OCI-LY1 (cell line): Measurements from ENCODE around the gene SIX2.

Experiments
- EZH2 ChIP-seq: fragments of 200-600 bp; sonication (generic), shearing (Covaris generic); IDR thresholded peaks from 2 replicates; pipeline ENCODE4 v1.8.0; 2017; ENCODE audit warnings: borderline replicate concordance, mixed run types, mild to moderate bottlenecking, antibody characterized with exemption, low read length, moderate library complexity, mixed read lengths
- TF ChIP-seq, protein P1 (sequence below): fragments of 200-600 bp; sonication (generic), shearing (Covaris generic); IDR thresholded peaks from 2 replicates; pipeline ENCODE4 v1.5.1; 2017; ENCODE audit warnings: mild to moderate bottlenecking, antibody characterized with exemption, low read length, moderate library complexity, mixed read lengths

DNA sequence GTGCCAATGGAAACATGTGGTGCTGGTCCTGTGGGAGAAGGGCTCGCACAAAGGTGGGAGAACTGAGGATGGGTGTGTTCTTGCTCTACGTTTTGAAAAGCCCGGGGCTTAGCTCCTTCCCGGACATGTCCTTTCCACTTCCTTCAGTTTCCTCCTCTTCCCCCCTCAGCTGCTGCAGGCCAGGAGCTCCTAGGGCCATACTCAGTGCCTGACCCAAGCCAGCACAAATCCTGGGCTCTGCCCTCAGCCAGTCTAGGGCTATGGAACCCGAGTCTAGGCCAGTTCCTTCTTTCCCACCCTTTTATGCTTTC, 1.4 kb upstream of the SIX2 start:
- TF ChIP-seq, protein P1, sequence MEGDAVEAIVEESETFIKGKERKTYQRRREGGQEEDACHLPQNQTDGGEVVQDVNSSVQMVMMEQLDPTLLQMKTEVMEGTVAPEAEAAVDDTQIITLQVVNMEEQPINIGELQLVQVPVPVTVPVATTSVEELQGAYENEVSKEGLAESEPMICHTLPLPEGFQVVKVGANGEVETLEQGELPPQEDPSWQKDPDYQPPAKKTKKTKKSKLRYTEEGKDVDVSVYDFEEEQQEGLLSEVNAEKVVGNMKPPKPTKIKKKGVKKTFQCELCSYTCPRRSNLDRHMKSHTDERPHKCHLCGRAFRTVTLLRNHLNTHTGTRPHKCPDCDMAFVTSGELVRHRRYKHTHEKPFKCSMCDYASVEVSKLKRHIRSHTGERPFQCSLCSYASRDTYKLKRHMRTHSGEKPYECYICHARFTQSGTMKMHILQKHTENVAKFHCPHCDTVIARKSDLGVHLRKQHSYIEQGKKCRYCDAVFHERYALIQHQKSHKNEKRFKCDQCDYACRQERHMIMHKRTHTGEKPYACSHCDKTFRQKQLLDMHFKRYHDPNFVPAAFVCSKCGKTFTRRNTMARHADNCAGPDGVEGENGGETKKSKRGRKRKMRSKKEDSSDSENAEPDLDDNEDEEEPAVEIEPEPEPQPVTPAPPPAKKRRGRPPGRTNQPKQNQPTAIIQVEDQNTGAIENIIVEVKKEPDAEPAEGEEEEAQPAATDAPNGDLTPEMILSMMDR, result no peak
- TF ChIP-seq EZH2, result no peak
